Adipocyte (in vitro differentiated cells): Measurements from ENCODE around the gene CACNA2D2.

Experiments used
- DNase-seq: peaks from one replicate; pipeline ENCODE4 v3.0.0-alpha.2; 2015; ENCODE audit warnings: low read depth
- H3K27me3 ChIP-seq: replicated peaks from 2 replicates; pipeline ENCODE4 v1.7.0; 2013; ENCODE audit warnings: mild to moderate bottlenecking, low read length, moderate library complexity; ENCODE audit not compliant: control insufficient read depth, insufficient read depth
- H3K36me3 ChIP-seq: 2 replicates; pipeline ENCODE4 v1.7.0; 2013; ENCODE audit warnings: low read length, mild to moderate bottlenecking, moderate library complexity; ENCODE audit not compliant: control insufficient read depth, insufficient read depth, severe bottlenecking
- H3K4me1 ChIP-seq: 2 replicates; pipeline ENCODE4 v1.7.0; 2013; ENCODE audit warnings: mild to moderate bottlenecking, low read length, moderate library complexity; ENCODE audit not compliant: control insufficient read depth, insufficient read depth
- H3K4me3 ChIP-seq: 2 replicates; pipeline ENCODE4 v1.7.0; 2013; ENCODE audit warnings: mild to moderate bottlenecking, low read length, moderate library complexity
- H3K9ac ChIP-seq: 2 replicates; pipeline ENCODE4 v1.7.0; 2013; ENCODE audit warnings: mild to moderate bottlenecking, low read length, moderate library complexity
- H3K9me3 ChIP-seq: 2 replicates; pipeline ENCODE4 v1.7.0; 2013; ENCODE audit warnings: mild to moderate bottlenecking, low read length, moderate library complexity; ENCODE audit not compliant: control insufficient read depth

Gene CACNA2D2

GRCh38 chr3:50493086-50493485 is 10.3 kb downstream of the CACNA2D2 start:
- H3K4me3 ChIP-seq = no peak overlapping the region
- H3K4me1 ChIP-seq = no peaks in the 10 kb centered on the region
- peaks cover 4% of the 10 kb centered on the region for H3K9me3 ChIP-seq
- H3K27me3 ChIP-seq = peaks cover 49% of the 10 kb centered on the region
- H3K36me3 ChIP-seq = no peaks in the 10 kb centered on the region
- DNase-seq = no peak
- no peak overlapping the region for H3K9ac ChIP-seq

- no peak overlapping the region for H3K4me3 ChIP-seq
- peaks cover 32% of the 10 kb centered on the region for H3K27me3 ChIP-seq
- H3K36me3 ChIP-seq = no peaks in the 10 kb centered on the region
- peaks cover 4% of the 10 kb centered on the region for H3K9me3 ChIP-seq
- H3K4me1 ChIP-seq = no peaks in the 10 kb centered on the region
- H3K9ac ChIP-seq = no peak overlapping the region
- no peak for DNase-seq
Observed at GRCh38 chr3:50491023-50491422, 12.4 kb downstream of the CACNA2D2 start.

GRCh38 chr3:50490424-50490823 is 13.0 kb downstream of the CACNA2D2 start:
- no peak for DNase-seq

GRCh38 chr3:50487181-50487580 is 16.3 kb downstream of the CACNA2D2 start:
- Histone ChIP-seq H3K9ac (no peak overlapping the region), H3K27me3 (peaks cover 17% of the 10 kb centered on the region), H3K4me1 (no peaks in the 10 kb centered on the region), H3K9me3 (no peaks in the 10 kb centered on the region), H3K36me3 (no peaks in the 10 kb centered on the region), H3K4me3 (no peak overlapping the region)
- DNase-seq = no peak

More at GRCh38 chr3:50490424-50490823, 13.0 kb downstream of the CACNA2D2 start:
- Histone ChIP-seq H3K9me3 (peaks cover 4% of the 10 kb centered on the region), H3K4me1 (no peaks in the 10 kb centered on the region), H3K4me3 (no peak overlapping the region), H3K9ac (no peak overlapping the region), H3K27me3 (peaks cover 26% of the 10 kb centered on the region), H3K36me3 (no peaks in the 10 kb centered on the region)

- no peaks in the 10 kb centered on the region for H3K4me1 ChIP-seq
- H3K27me3 ChIP-seq = peaks cover 14% of the 10 kb centered on the region
- no peak for DNase-seq
- H3K9me3 ChIP-seq = no peaks in the 10 kb centered on the region
- H3K36me3 ChIP-seq = no peaks in the 10 kb centered on the region
- H3K4me3 ChIP-seq = no peak overlapping the region
- H3K9ac ChIP-seq = no peak overlapping the region
Observed at GRCh38 chr3:50486219-50486888, 17.1 kb downstream of the CACNA2D2 start.

GRCh38 chr3:50484722-50485121 is 18.7 kb downstream of the CACNA2D2 start:
- no peak overlapping the region for H3K4me3 ChIP-seq
- H3K36me3 ChIP-seq = no peaks in the 10 kb centered on the region
- DNase-seq = no peak
- no peaks in the 10 kb centered on the region for H3K9me3 ChIP-seq
- peaks cover 8% of the 10 kb centered on the region for H3K27me3 ChIP-seq
- no peak overlapping the region for H3K9ac ChIP-seq
- H3K4me1 ChIP-seq = no peaks in the 10 kb centered on the region

- H3K27me3 ChIP-seq = peaks cover 13% of the 10 kb centered on the region
- H3K4me1 ChIP-seq = no peaks in the 10 kb centered on the region
- H3K4me3 ChIP-seq = no peak overlapping the region
- H3K9ac ChIP-seq = no peak overlapping the region
- no peak for DNase-seq
- peaks cover 5% of the 10 kb centered on the region for H3K9me3 ChIP-seq
- H3K36me3 ChIP-seq = no peaks in the 10 kb centered on the region
Observed at GRCh38 chr3:50483374-50483773, 20.1 kb downstream of the CACNA2D2 start.

- H3K9ac ChIP-seq = no peak overlapping the region
- no peaks in the 10 kb centered on the region for H3K4me1 ChIP-seq
- peaks cover 11% of the 10 kb centered on the region for H3K27me3 ChIP-seq
- H3K36me3 ChIP-seq = no peaks in the 10 kb centered on the region
- no peak overlapping the region for H3K4me3 ChIP-seq
- H3K9me3 ChIP-seq = peaks cover 5% of the 10 kb centered on the region
- DNase-seq = no peak
Observed at GRCh38 chr3:50481992-50482391, 21.4 kb downstream of the CACNA2D2 start.

- Histone ChIP-seq H3K27me3 (peaks cover 11% of the 10 kb centered on the region), H3K9ac (no peak overlapping the region), H3K4me1 (no peaks in the 10 kb centered on the region), H3K36me3 (no peaks in the 10 kb centered on the region), H3K9me3 (peaks cover 5% of the 10 kb centered on the region), H3K4me3 (no peak overlapping the region)
- no peak for DNase-seq
Observed at GRCh38 chr3:50480471-50480870, 23.0 kb downstream of the CACNA2D2 start.

- Histone ChIP-seq H3K36me3 (no peaks in the 10 kb centered on the region), H3K4me1 (peaks cover 5% of the 10 kb centered on the region), H3K9ac (no peak overlapping the region), H3K4me3 (no peak overlapping the region), H3K9me3 (peaks cover 5% of the 10 kb centered on the region), H3K27me3 (peaks cover 11% of the 10 kb centered on the region)
- no peak for DNase-seq
Observed at GRCh38 chr3:50479523-50479922, 23.9 kb downstream of the CACNA2D2 start.

- Histone ChIP-seq H3K4me3 (no peak overlapping the region), H3K27me3 (peaks cover 11% of the 10 kb centered on the region), H3K9ac (no peak overlapping the region), H3K36me3 (no peaks in the 10 kb centered on the region), H3K4me1 (peaks cover 8% of the 10 kb centered on the region), H3K9me3 (peaks cover 5% of the 10 kb centered on the region)
- no peak for DNase-seq
Observed at GRCh38 chr3:50478671-50479260, 24.7 kb downstream of the CACNA2D2 start.
